HEK293T (cell line): ENCODE data around the gene RNU1-1.
"Not testable (repeated sequence)": the region's sequence is repeated elsewhere in the genome, so short reads cannot be mapped to it uniquely, and the experiment has no call there.

ENCODE experiments used
- ARNT ChIP-seq: fragments of 450-650 bp; IDR thresholded peaks from 2 replicates; pipeline ENCODE4 v1.6.1; 2017; ENCODE audit warnings: mild to moderate bottlenecking
- BHLHE40 ChIP-seq: fragments of 450-650 bp; IDR thresholded peaks from 2 replicates; pipeline ENCODE4 v1.6.1; 2016; ENCODE audit warnings: mild to moderate bottlenecking, moderate library complexity, borderline replicate concordance
- CTBP1 ChIP-seq: fragments of 450-650 bp; IDR thresholded peaks from 2 replicates; pipeline ENCODE4 v1.6.1; 2016; ENCODE audit warnings: borderline replicate concordance
- ELF4 ChIP-seq: fragments of 450-650 bp; IDR thresholded peaks from 2 replicates; pipeline ENCODE4 v1.6.1; 2017; ENCODE audit warnings: antibody characterized with exemption
- FOXK2 ChIP-seq: fragments of 450-650 bp; IDR thresholded peaks from 2 replicates; pipeline ENCODE4 v1.6.1; 2016; ENCODE audit warnings: mild to moderate bottlenecking
- FOXM1 ChIP-seq: fragments of 450-650 bp; IDR thresholded peaks from 2 replicates; pipeline ENCODE4 v1.6.1; 2017; ENCODE audit warnings: mild to moderate bottlenecking, borderline replicate concordance
- HDGF ChIP-seq: fragments of 450-650 bp; IDR thresholded peaks from 2 replicates; pipeline ENCODE4 v1.6.1; 2017; ENCODE audit warnings: antibody characterized with exemption, borderline replicate concordance
- L3MBTL2 ChIP-seq: fragments of 450-650 bp; conservative IDR thresholded peaks from 2 replicates; pipeline ENCODE4 v1.6.1; 2016; ENCODE audit warnings: mild to moderate bottlenecking
- NFRKB ChIP-seq: fragments of 450-650 bp; IDR thresholded peaks from 2 replicates; pipeline ENCODE4 v1.6.1; 2016; ENCODE audit warnings: mild to moderate bottlenecking, moderate library complexity
- SP1 ChIP-seq: fragments of 450-650 bp; IDR thresholded peaks from 2 replicates; pipeline ENCODE4 v1.6.1; 2017
- SUZ12 ChIP-seq: fragments of 450-650 bp; IDR thresholded peaks from 2 replicates; pipeline ENCODE4 v1.6.1; 2016; ENCODE audit warnings: mild to moderate bottlenecking
- ZNF384 ChIP-seq: fragments of 450-650 bp; IDR thresholded peaks from 2 replicates; pipeline ENCODE4 v1.6.1; 2016
- TF ChIP-seq, protein P1 (sequence below): fragments of 450-650 bp; IDR thresholded peaks from 2 replicates; pipeline ENCODE4 v1.6.1; 2016

DNA sequence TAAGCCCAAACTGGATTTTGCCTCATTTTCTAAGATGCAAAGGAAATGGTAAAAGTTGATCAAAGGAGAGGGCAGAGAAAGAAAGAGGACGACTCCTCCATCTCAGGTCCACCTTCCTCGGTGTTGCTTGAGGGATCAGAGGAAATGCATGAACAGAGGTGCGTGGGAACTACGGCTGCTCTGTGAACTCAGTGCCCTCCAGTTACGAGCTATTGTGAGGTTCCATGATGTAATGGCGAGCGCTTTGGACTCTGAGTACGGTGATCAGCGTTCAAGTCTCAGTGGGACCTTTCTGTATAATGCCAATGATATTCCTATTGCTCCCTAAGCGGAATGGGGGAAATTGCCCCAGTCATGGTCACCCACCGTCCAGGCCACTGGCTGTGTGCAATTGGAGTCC, 39.2 kb upstream of the RNU1-1 start:
- TF ChIP-seq HDGF, BHLHE40, FOXM1, SP1, NFRKB, ARNT, L3MBTL2, SUZ12, ZNF384, FOXK2, CTBP1, ELF4: not testable (repeated sequence)
- TF ChIP-seq, protein P1, sequence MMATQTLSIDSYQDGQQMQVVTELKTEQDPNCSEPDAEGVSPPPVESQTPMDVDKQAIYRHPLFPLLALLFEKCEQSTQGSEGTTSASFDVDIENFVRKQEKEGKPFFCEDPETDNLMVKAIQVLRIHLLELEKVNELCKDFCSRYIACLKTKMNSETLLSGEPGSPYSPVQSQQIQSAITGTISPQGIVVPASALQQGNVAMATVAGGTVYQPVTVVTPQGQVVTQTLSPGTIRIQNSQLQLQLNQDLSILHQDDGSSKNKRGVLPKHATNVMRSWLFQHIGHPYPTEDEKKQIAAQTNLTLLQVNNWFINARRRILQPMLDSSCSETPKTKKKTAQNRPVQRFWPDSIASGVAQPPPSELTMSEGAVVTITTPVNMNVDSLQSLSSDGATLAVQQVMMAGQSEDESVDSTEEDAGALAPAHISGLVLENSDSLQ, result not testable (repeated sequence)
